Measurements from ENCODE around the gene HYAL2. TPM values are rescaled to one million over a fixed set of nuclear protein-coding genes. Genes with fewer than 3 reads are reported as not detected.

Gene HYAL2
- 29.6 and 41.6 TPM in 2 replicates for total RNA-seq (2021)
- percentile 52 among the genes with signal in this experiment for Bru-seq, nascent RNA
- percentile 62 among the genes with signal in this experiment for BruChase-seq, experiment 1, labeled RNA remaining after a 2-hour chase
- BruChase-seq, experiment 2, labeled RNA remaining after a 6-hour chase: percentile 86 among the genes with signal in this experiment
- long read RNA-seq, full-length matches to known transcripts: 92 of 104 reads
- long read RNA-seq, partial matches to known transcripts: 0 of 104 reads
- long read RNA-seq, other reads (novel, unspliced or antisense): 12 of 104 reads

- Histone ChIP-seq H3F3A (ENCODE audit: insufficient read depth, low read depth) (peaks cover 20% of the 10 kb centered on the region), H2AFZ (peak within 1 kb of the TSS; percentile 91), H4K20me1 (ENCODE audit: insufficient read depth) (peaks cover 4% of the 10 kb centered on the region; the same call in 1 of the 2 replicates), H3K9me3 (ENCODE audit: insufficient read depth, low read depth) (no peaks in the 10 kb centered on the region), H3K27me3 (ENCODE audit: insufficient read depth, low read depth) (no peaks in the 10 kb centered on the region), H3K79me2 (ENCODE audit: low read depth) (peaks cover 37% of the 10 kb centered on the region), H3K4me2 (peak within 1 kb of the TSS; percentile 91), H3K27ac (peak within 1 kb of the TSS; percentile 83), H3K4me1 (replicated peaks; ENCODE audit: insufficient read depth) (peaks cover 24% of the 10 kb centered on the region), H3K36me3 (ENCODE audit: low read depth) (peaks cover 7% of the 10 kb centered on the region; the same call in 1 of the 2 replicates), H3K4me3 (peak within 1 kb of the TSS; percentile 69), H3K9me2 (ENCODE audit: insufficient read depth) (no peaks in the 10 kb centered on the region)
- TF ChIP-seq, protein P1, sequence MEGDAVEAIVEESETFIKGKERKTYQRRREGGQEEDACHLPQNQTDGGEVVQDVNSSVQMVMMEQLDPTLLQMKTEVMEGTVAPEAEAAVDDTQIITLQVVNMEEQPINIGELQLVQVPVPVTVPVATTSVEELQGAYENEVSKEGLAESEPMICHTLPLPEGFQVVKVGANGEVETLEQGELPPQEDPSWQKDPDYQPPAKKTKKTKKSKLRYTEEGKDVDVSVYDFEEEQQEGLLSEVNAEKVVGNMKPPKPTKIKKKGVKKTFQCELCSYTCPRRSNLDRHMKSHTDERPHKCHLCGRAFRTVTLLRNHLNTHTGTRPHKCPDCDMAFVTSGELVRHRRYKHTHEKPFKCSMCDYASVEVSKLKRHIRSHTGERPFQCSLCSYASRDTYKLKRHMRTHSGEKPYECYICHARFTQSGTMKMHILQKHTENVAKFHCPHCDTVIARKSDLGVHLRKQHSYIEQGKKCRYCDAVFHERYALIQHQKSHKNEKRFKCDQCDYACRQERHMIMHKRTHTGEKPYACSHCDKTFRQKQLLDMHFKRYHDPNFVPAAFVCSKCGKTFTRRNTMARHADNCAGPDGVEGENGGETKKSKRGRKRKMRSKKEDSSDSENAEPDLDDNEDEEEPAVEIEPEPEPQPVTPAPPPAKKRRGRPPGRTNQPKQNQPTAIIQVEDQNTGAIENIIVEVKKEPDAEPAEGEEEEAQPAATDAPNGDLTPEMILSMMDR (conservative IDR thresholded peaks at IDR 0.05): no peak
- no peak for TF ChIP-seq EZH2 (IDR thresholded peaks at IDR 0.05; ENCODE audit: low read depth)
- ChIA-PET CTCF (interaction anchor here (1.1 kb wide), 1 partner anchor 50 kb away, joined by 7 read pairs; no protein-coding TSS in a partner anchor), POLR2A (ENCODE audit: unreplicated experiment) (no interaction called here)
- intact Hi-C loops (cut with micrococcal nuclease; ENCODE audit: unreplicated experiment): no loop called here
- no peak for DNase-seq
- no TSS peak for BruUV-seq (replicated peaks)
Measured at GRCh38 chr3:50322386-50323091, at the start of gene HYAL2. HYAL2 (minus strand) TSS chr3:50322745; CDS start chr3:50320489, 2,256 bp downstream.

- Histone ChIP-seq H3K36me3 (ENCODE audit: low read depth) (no peaks in the 10 kb centered on the region), H2AFZ (no peak overlapping the region), H3K27ac (no peak overlapping the region), H3K9me2 (ENCODE audit: insufficient read depth) (no peaks in the 10 kb centered on the region), H3K4me3 (no peak overlapping the region), H4K20me1 (ENCODE audit: insufficient read depth) (no peaks in the 10 kb centered on the region), H3K4me2 (no peak overlapping the region), H3K79me2 (ENCODE audit: low read depth) (no peaks in the 10 kb centered on the region), H3K4me1 (replicated peaks; ENCODE audit: insufficient read depth) (no peaks in the 10 kb centered on the region), H3K27me3 (ENCODE audit: insufficient read depth, low read depth) (peaks cover 32% of the 10 kb centered on the region), H3K9me3 (ENCODE audit: insufficient read depth, low read depth) (no peaks in the 10 kb centered on the region), H3F3A (ENCODE audit: insufficient read depth, low read depth) (no peaks in the 10 kb centered on the region)
- no peak for DNase-seq
- no TSS peak for BruUV-seq (replicated peaks)
- TF ChIP-seq, protein P1 (conservative IDR thresholded peaks at IDR 0.05): no peak
- TF ChIP-seq EZH2 (IDR thresholded peaks at IDR 0.05; ENCODE audit: low read depth): no peak
- intact Hi-C loops (cut with micrococcal nuclease; ENCODE audit: unreplicated experiment): loop anchor here (2.0 kb wide), 1 partner anchor 58 kb away; no protein-coding TSS in a partner anchor
- POLR2A ChIA-PET (ENCODE audit: unreplicated experiment): interaction anchor here (0.8 kb wide), 1 partner anchor 172 kb away, joined by 16 read pairs; no protein-coding TSS in a partner anchor
- CTCF ChIA-PET: interaction anchor here (0.6 to 1.0 kb wide), 3 partner anchors 9 to 171 kb away, joined by 4 to 7 read pairs (median 5); no protein-coding TSS in a partner anchor
Measured at GRCh38 chr3:50371133-50371685, 48.7 kb upstream of the HYAL2 start.

- H4K20me1 ChIP-seq (ENCODE audit: insufficient read depth): no peaks in the 10 kb centered on the region
- POLR2A ChIA-PET (ENCODE audit: unreplicated experiment): interaction anchor here (0.6 kb wide), 1 partner anchor 16 kb away, joined by 3 read pairs; no protein-coding TSS in a partner anchor
- no peaks in the 10 kb centered on the region for H3K36me3 ChIP-seq (ENCODE audit: low read depth)
- H3K9me2 ChIP-seq (ENCODE audit: insufficient read depth): no peaks in the 10 kb centered on the region
- H3K4me1 ChIP-seq (replicated peaks; ENCODE audit: insufficient read depth): no peaks in the 10 kb centered on the region
- no peak overlapping the region for H3K27ac ChIP-seq
- no peak overlapping the region for H3K4me2 ChIP-seq
- CTCF ChIA-PET: interaction anchor here (0.5 to 1.0 kb wide), 4 partner anchors 9 to 172 kb away, joined by 4 to 7 read pairs (median 6); no protein-coding TSS in a partner anchor
- peak in 1 of 2 experiments; percentile 30 for DNase-seq
- TF ChIP-seq, protein P1 (conservative IDR thresholded peaks at IDR 0.05): peak; percentile 50; the same call in 1 of the 2 replicates
- TF ChIP-seq EZH2 (IDR thresholded peaks at IDR 0.05; ENCODE audit: low read depth): no peak
- no peaks in the 10 kb centered on the region for H3K79me2 ChIP-seq (ENCODE audit: low read depth)
- peaks cover 29% of the 10 kb centered on the region for H3K27me3 ChIP-seq (ENCODE audit: insufficient read depth, low read depth)
- no peak overlapping the region for H3K4me3 ChIP-seq
- no peaks in the 10 kb centered on the region for H3K9me3 ChIP-seq (ENCODE audit: insufficient read depth, low read depth)
- intact Hi-C loops (cut with micrococcal nuclease; ENCODE audit: unreplicated experiment): loop anchor here (2.0 kb wide), 1 partner anchor 58 kb away; no protein-coding TSS in a partner anchor
- no TSS peak for BruUV-seq (replicated peaks)
- no peaks in the 10 kb centered on the region for H3F3A ChIP-seq (ENCODE audit: insufficient read depth, low read depth)
- H2AFZ ChIP-seq: no peak overlapping the region
Measured at GRCh38 chr3:50370594-50370993, 48.0 kb upstream of the HYAL2 start.

Data from PC-9 (cell line).